H1 (cell line): ENCODE measurements around the gene MPP4. TPM values are rescaled to one million over a fixed set of nuclear protein-coding genes. Genes with fewer than 3 reads are reported as not detected.

Source experiments
- TAF7 ChIP-seq: optimal IDR thresholded peaks from 2 replicates; pipeline ENCODE3; 2011; ENCODE audit warnings: low read depth, mild to moderate bottlenecking, inconsistent platforms, low read length, moderate library complexity, borderline replicate concordance
- polyA plus RNA-seq, 7 experiments: library from polyadenylated mRNA; depleted of rRNA in 3 of 7; stranded (reverse) in 5 of 7; unstranded in 2 of 7; fragments of >200 nt in 5 of 7; fragments of 200-250 nt in 2 of 7; gene quantifications; 1 replicate in 5 of 7; 2 replicates in 1 of 7; 4 replicates in 1 of 7; pipeline versions ENCODE4 v1.2.1 to v1.2.3, GENCODE V29; 2011 to 2013; ENCODE audit warnings: missing spikeins in 2 of 7, mixed read lengths in 2 of 7
- total RNA-seq: library from RNA; stranded (reverse); fragmentation: NEBNext Ultra II Directional; extraction: Animal tissue kit (Norgen Biotek cat#: 25700); gene quantifications from 2 replicates; pipeline ENCODE4 v1.2.1, GENCODE V29; 2021

MPP4 gene
- total and polyA plus RNA-seq, 2 of the 8 experiments (the other 6 are each of a cell fraction or from before 2014, with no cell fraction given), result not detected

DNA sequence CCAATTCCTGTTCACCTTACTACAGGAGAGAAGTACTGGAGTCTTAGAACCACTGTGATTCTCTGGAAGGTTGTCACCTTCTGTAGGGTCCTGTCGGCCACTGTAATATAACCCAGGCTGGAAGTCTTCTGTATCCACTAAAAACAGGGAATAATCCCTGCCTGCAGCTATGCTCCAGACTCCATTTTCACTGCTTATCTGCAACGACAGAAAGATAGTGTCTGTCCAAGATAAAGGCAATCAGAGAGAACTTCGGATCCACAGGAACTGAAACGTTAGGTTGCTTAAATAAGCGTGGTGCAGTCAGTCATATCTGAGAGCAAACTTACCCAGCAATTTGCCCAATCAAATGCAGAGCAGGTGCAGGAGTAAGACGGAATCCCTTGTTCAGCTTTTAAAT is 48.1 kb upstream of the MPP4 start (continued):
- TF ChIP-seq TAF7, result no peak
